Transverse colon (tissue), 4 donors: ENCODE data around the gene GAB3. TPM values are rescaled to one million over a fixed set of nuclear protein-coding genes. Genes with fewer than 3 reads are reported as not detected.

Source experiments
- DNase-seq: peaks from one replicate; pipeline ENCODE4 v3.0.0-alpha.2; 2019
- H3K27ac ChIP-seq, 4 donors: fragments of 200-600 bp; sonication (generic); 2 replicates each; pipeline ENCODE4 v1.5.1; 2016 to 2018; ENCODE audit warnings: inconsistent platforms in 4 of 4
- H3K27me3 ChIP-seq: fragments of 200-600 bp; sonication (generic); 2 replicates; pipeline ENCODE4 v1.5.1; 2017; ENCODE audit warnings: inconsistent platforms
- H3K36me3 ChIP-seq, 4 donors: fragments of 200-600 bp; sonication (generic); 2 replicates each; pipeline ENCODE4 v1.5.1; 2017 to 2019; ENCODE audit warnings: inconsistent platforms in 4 of 4
- H3K4me1 ChIP-seq, 4 donors: fragments of 200-600 bp; sonication (generic); 2 replicates each; pipeline ENCODE4 v1.5.1; 2017 to 2020; ENCODE audit warnings: inconsistent platforms in 4 of 4
- H3K4me3 ChIP-seq, 4 donors: fragments of 200-600 bp; sonication (generic); 1 replicate in 1 of 4; 2 replicates in 3 of 4; pipeline versions ENCODE4 v1.5.1 to v1.6.1; 2017 to 2019; ENCODE audit warnings: inconsistent platforms in 4 of 4
- H3K9me3 ChIP-seq, 2 donors: fragments of 200-600 bp; sonication (generic); 2 replicates each; pipeline ENCODE4 v1.5.1; 2017 to 2019; ENCODE audit warnings: inconsistent platforms in 2 of 2
- EP300 ChIP-seq: sonication (generic); formaldehyde crosslinking; IDR thresholded peaks from one replicate; pipeline ENCODE4 v1.6.1; 2017; ENCODE audit warnings: antibody characterized with exemption, low read depth
- POLR2A ChIP-seq: fragments of 450-650 bp; IDR thresholded peaks from one replicate; pipeline ENCODE4 v1.6.1; 2016; ENCODE audit warnings: antibody characterized with exemption, mild to moderate bottlenecking, moderate library complexity
- POLR2AphosphoS5 ChIP-seq, 3 donors: sonication (generic); formaldehyde crosslinking; IDR thresholded peaks; one replicate each; pipeline ENCODE4 v1.6.1; 2016; ENCODE audit warnings: antibody characterized with exemption in 3 of 3
- WGBS, 2 donors: methylation state at CpG; one replicate each; pipeline ENCODE4 v1.1.5; 2018; ENCODE audit warnings: low coverage in 1 of 2; 5-methylcytosine and 5-hydroxymethylcytosine counted together
- in situ Hi-C, 4 donors: fragments of 200-750 bp; cut with MboI; loops; one replicate each; pipeline versions ENCODE4 v1.15.0 to v1.15.1; 2017; ENCODE audit warnings: low sequenced_read_pairs in 3 of 4, low pct_ligation_motif_present in 1 of 4, low pct_unique_long_range_greater_than_20kb in 1 of 4
- intact Hi-C: fragments of 100-400 bp; cut with DNase I; formaldehyde crosslinking; loops from one replicate; pipeline ENCODE4 v1.15.1; 2023; ENCODE audit warnings: low total_unique reads
- total RNA-seq, 4 donors: library from RNA; depleted of rRNA; stranded (reverse); fragments of >200 nt; gene quantifications; one replicate each; pipeline ENCODE4 v1.1.0, GENCODE V29; 2016
- TF ChIP-seq, protein P1 (sequence below), 5 experiments: fragments of 200-600 bp in 3 of 5; fragments of 450-650 bp in 2 of 5; sonication (generic) in 3 of 5; IDR thresholded peaks; 1 replicate in 2 of 5; 2 replicates in 3 of 5; pipeline ENCODE4 v1.5.1; 2016 to 2017; ENCODE audit warnings: antibody characterized with exemption in 5 of 5, inconsistent platforms in 3 of 5, mild to moderate bottlenecking in 2 of 5, moderate library complexity in 1 of 5

The GAB3 gene
- total RNA-seq, 4 donors from 2014 or later = 0.37 to 4.4 (median 3.0) TPM

GRCh38 chrX:154657226-154657805, 93.6 kb downstream of the GAB3 start:
- WGBS, 2 donors = 93 to 100% methylated on average over 1 to 15 of the region's 15 CpGs
- no peak overlapping the region for H3K27ac ChIP-seq
- intact Hi-C loops = no loop called here

DNA sequence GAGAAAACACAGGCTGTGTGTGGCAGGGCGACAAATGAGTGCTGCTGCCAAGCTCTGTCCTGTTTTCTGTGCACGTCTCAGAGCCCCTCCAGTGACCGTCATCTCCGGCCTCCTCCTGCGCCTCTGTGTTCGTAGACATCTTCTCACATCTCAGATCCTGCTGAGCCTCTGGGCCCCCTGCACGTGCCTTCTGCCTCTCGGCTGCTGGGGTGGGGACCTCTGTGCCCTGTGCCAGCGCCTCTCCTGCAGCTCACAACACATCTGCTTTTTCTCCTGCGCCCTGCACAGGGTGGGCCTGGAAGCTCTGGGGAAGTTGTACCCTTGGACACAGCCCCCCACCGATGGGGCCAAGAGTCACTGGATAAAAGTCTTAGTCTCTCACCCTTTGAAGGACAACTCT, 95.1 kb downstream of the GAB3 start:
- intact Hi-C loops = no loop called here
- H3K9me3 ChIP-seq = no peaks in the 10 kb centered on the region
- no peak for DNase-seq
- no peaks in the 10 kb centered on the region for H3K27me3 ChIP-seq
- H3K4me1 ChIP-seq = no peaks in the 10 kb centered on the region
- WGBS, 2 donors = 81% methylated on average over 11 of the region's 11 CpGs; no CpG with 5 or more reads in 1 of the 2 donors
- no peak overlapping the region for H3K27ac ChIP-seq
- in situ Hi-C loops = no loop called here
- TF ChIP-seq POLR2AphosphoS5 (IDR thresholded peaks at IDR 0.05) = no peak
- TF ChIP-seq POLR2A = no peak
- TF ChIP-seq, protein P1, sequence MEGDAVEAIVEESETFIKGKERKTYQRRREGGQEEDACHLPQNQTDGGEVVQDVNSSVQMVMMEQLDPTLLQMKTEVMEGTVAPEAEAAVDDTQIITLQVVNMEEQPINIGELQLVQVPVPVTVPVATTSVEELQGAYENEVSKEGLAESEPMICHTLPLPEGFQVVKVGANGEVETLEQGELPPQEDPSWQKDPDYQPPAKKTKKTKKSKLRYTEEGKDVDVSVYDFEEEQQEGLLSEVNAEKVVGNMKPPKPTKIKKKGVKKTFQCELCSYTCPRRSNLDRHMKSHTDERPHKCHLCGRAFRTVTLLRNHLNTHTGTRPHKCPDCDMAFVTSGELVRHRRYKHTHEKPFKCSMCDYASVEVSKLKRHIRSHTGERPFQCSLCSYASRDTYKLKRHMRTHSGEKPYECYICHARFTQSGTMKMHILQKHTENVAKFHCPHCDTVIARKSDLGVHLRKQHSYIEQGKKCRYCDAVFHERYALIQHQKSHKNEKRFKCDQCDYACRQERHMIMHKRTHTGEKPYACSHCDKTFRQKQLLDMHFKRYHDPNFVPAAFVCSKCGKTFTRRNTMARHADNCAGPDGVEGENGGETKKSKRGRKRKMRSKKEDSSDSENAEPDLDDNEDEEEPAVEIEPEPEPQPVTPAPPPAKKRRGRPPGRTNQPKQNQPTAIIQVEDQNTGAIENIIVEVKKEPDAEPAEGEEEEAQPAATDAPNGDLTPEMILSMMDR (IDR thresholded peaks at IDR 0.05) = no peak
- TF ChIP-seq EP300 = no peak
- H3K36me3 ChIP-seq = no peaks in the 10 kb centered on the region
- no peak overlapping the region for H3K4me3 ChIP-seq

More at GRCh38 chrX:154657226-154657805, 93.6 kb downstream of the GAB3 start:
- Histone ChIP-seq H3K36me3 (no peaks in the 10 kb centered on the region), H3K9me3 (no peaks in the 10 kb centered on the region), H3K4me3 (no peak overlapping the region), H3K27me3 (no peaks in the 10 kb centered on the region), H3K4me1 (no peaks in the 10 kb centered on the region)
- in situ Hi-C loops = no loop called here
- no peak for DNase-seq
- TF ChIP-seq, protein P1 (IDR thresholded peaks at IDR 0.05) = no peak
- TF ChIP-seq POLR2AphosphoS5 (IDR thresholded peaks at IDR 0.05) = no peak
- no peak for TF ChIP-seq EP300
- TF ChIP-seq POLR2A = no peak

- no peak for DNase-seq
- Histone ChIP-seq H3K36me3 (no peaks in the 10 kb centered on the region), H3K9me3 (no peaks in the 10 kb centered on the region), H3K27ac (no peak overlapping the region), H3K27me3 (no peaks in the 10 kb centered on the region), H3K4me1 (no peaks in the 10 kb centered on the region), H3K4me3 (no peak overlapping the region)
- 78% methylated on average over 6 of the region's 6 CpGs; no CpG with 5 or more reads in 1 of the 2 donors for WGBS, 2 donors
- intact Hi-C loops (no loop called here), in situ Hi-C loops (no loop called here)
- TF ChIP-seq EP300 (no peak), POLR2A (no peak), POLR2AphosphoS5 (IDR thresholded peaks at IDR 0.05) (no peak)
- TF ChIP-seq, protein P1 (IDR thresholded peaks at IDR 0.05) = no peak
These were observed 95.5 kb downstream of the GAB3 start for GRCh38 chrX:154655346-154655745.

GRCh38 chrX:154654925-154655324, 96.0 kb downstream of the GAB3 start:
- H3K27ac ChIP-seq = no peak overlapping the region
- no peaks in the 10 kb centered on the region for H3K4me1 ChIP-seq
- TF ChIP-seq POLR2A (no peak), EP300 (no peak), POLR2AphosphoS5 (IDR thresholded peaks at IDR 0.05) (no peak)
- TF ChIP-seq, protein P1 (IDR thresholded peaks at IDR 0.05) = no peak
- H3K36me3 ChIP-seq = no peaks in the 10 kb centered on the region
- no peak for DNase-seq
- in situ Hi-C loops (no loop called here), intact Hi-C loops (no loop called here)
- no peaks in the 10 kb centered on the region for H3K27me3 ChIP-seq
- 96% methylated on average over 15 of the region's 15 CpGs; no CpG with 5 or more reads in 1 of the 2 donors for WGBS, 2 donors
- no peaks in the 10 kb centered on the region for H3K9me3 ChIP-seq
- H3K4me3 ChIP-seq = no peak overlapping the region
